Measurements from ENCODE around the gene CCDC73.
"Not testable (repeated sequence)": the region's sequence is repeated elsewhere in the genome, so short reads cannot be mapped to it uniquely, and the experiment has no call there.

Gene CCDC73

GRCh38 chr11:32794439-32794838 is at the start of gene CCDC73:
TSS of gene CCDC73 (minus strand) at chr11:32794662. CDS start at chr11:32760243, 34,419 bp downstream.
- no peak for DNase-seq (ENCODE audit: low spot score)

GRCh38 chr11:32843544-32843943 is 49.1 kb upstream of the CCDC73 start:
- DNase-seq (ENCODE audit: low spot score) = no peak

- DNase-seq (ENCODE audit: low spot score) = no peak
Observed at GRCh38 chr11:32840587-32840986, 46.1 kb upstream of the CCDC73 start.

- no peak for DNase-seq (ENCODE audit: low spot score)
Observed at GRCh38 chr11:32839308-32839707, 44.8 kb upstream of the CCDC73 start.

GRCh38 chr11:32838505-32839274 is 44.2 kb upstream of the CCDC73 start:
- no peak for DNase-seq (ENCODE audit: low spot score)

- no peak for DNase-seq (ENCODE audit: low spot score)
Observed at GRCh38 chr11:32836946-32837345, 42.5 kb upstream of the CCDC73 start.

- no peak for DNase-seq (ENCODE audit: low spot score)
Observed at GRCh38 chr11:32833921-32834320, 39.5 kb upstream of the CCDC73 start.

GRCh38 chr11:32831221-32831620 is 36.8 kb upstream of the CCDC73 start:
- no peak for DNase-seq (ENCODE audit: low spot score)

- no peak for DNase-seq (ENCODE audit: low spot score)
Observed at GRCh38 chr11:32830796-32831195, 36.3 kb upstream of the CCDC73 start.

GRCh38 chr11:32830413-32830738 is 35.9 kb upstream of the CCDC73 start:
- no peak for DNase-seq (ENCODE audit: low spot score)

- DNase-seq (ENCODE audit: low spot score) = peak; percentile 3
Observed at GRCh38 chr11:32829680-32830412, 35.4 kb upstream of the CCDC73 start, which contains the start of gene PRRG4. TSS of gene PRRG4 (plus strand) at chr11:32829927. CDS start at chr11:32830530, 603 bp downstream.

- no peak for DNase-seq (ENCODE audit: low spot score)
Observed at GRCh38 chr11:32829157-32829679, 34.8 kb upstream of the CCDC73 start.

- DNase-seq (ENCODE audit: low spot score) = no peak
Observed at GRCh38 chr11:32827276-32827675, 32.8 kb upstream of the CCDC73 start.

- no peak for DNase-seq (ENCODE audit: low spot score)
Observed at GRCh38 chr11:32826113-32826512, 31.7 kb upstream of the CCDC73 start.

GRCh38 chr11:32823617-32824016 is 29.2 kb upstream of the CCDC73 start:
- not testable (repeated sequence) for DNase-seq (ENCODE audit: low spot score)

- no peak for DNase-seq (ENCODE audit: low spot score)
Observed at GRCh38 chr11:32821917-32822560, 27.6 kb upstream of the CCDC73 start.

GRCh38 chr11:32821517-32821916 is 27.1 kb upstream of the CCDC73 start:
- DNase-seq (ENCODE audit: low spot score) = no peak

- no peak for DNase-seq (ENCODE audit: low spot score)
Observed at GRCh38 chr11:32820497-32820896, 26.0 kb upstream of the CCDC73 start.

GRCh38 chr11:32819187-32819586 is 24.7 kb upstream of the CCDC73 start:
- no peak for DNase-seq (ENCODE audit: low spot score)

- DNase-seq (ENCODE audit: low spot score) = no peak
Observed at GRCh38 chr11:32817852-32818183, 23.4 kb upstream of the CCDC73 start.

- no peak for DNase-seq (ENCODE audit: low spot score)
Observed at GRCh38 chr11:32817181-32817851, 22.9 kb upstream of the CCDC73 start.

- peak; percentile 32 for DNase-seq (ENCODE audit: low spot score)
Observed at GRCh38 chr11:32809313-32809712, 14.9 kb upstream of the CCDC73 start.
